ENCODE measurements around the gene C19orf33.

The C19orf33 gene

GRCh38 chr19:38316477-38317067 lies 12.5 kb downstream of the C19orf33 start:
- H3K79me2 ChIP-seq (ENCODE audit: control insufficient read depth, insufficient read depth, low read length) = peaks cover 2% of the 10 kb centered on the region
- no peaks in the 10 kb centered on the region for H3K4me1 ChIP-seq (ENCODE audit: control insufficient read depth, low read depth, low read length)
- no peak for DNase-seq
- H3K79me1 ChIP-seq (ENCODE audit: low read length) = peaks cover 7% of the 10 kb centered on the region
- H3K23ac ChIP-seq (ENCODE audit: low read length) = no peak overlapping the region
- H2AK5ac ChIP-seq (ENCODE audit: low read length) = no peak overlapping the region
- no peak overlapping the region for H2BK15ac ChIP-seq (replicated peaks; ENCODE audit: low read depth)
- no peak overlapping the region for H4K8ac ChIP-seq (ENCODE audit: low read depth, low read length)
- peak overlapping the region; percentile 40 for H3K9ac ChIP-seq (ENCODE audit: low read length)
- H3K36me3 ChIP-seq (ENCODE audit: control insufficient read depth, insufficient read depth, low read length) = no peaks in the 10 kb centered on the region
- peak overlapping the region; percentile 25 for H3K56ac ChIP-seq (ENCODE audit: low read length)
- WGBS (ENCODE audit: extremely low coverage, insufficient coverage, low lambda C conversion rate) = no CpG with 5 or more reads among the region's 8 CpGs
- H3K18ac ChIP-seq (ENCODE audit: low read length) = no peak overlapping the region
- H3K4me2 ChIP-seq (ENCODE audit: low read length) = no peak overlapping the region
- H3K4ac ChIP-seq (ENCODE audit: low read depth, low read length) = no peak overlapping the region
- H2BK120ac ChIP-seq (ENCODE audit: low read depth, low read length) = no peak overlapping the region
- no peak overlapping the region for H3K27ac ChIP-seq (ENCODE audit: low read depth, low read length)
- H3K4me3 ChIP-seq (ENCODE audit: low read length) = no peak overlapping the region
- H3K27me3 ChIP-seq (ENCODE audit: insufficient read depth, low read length, poor library complexity) = no peaks in the 10 kb centered on the region
- no peak overlapping the region for H2BK5ac ChIP-seq (ENCODE audit: low read length)
- H4K5ac ChIP-seq (ENCODE audit: low read length) = no peak overlapping the region

- H3K36me3 ChIP-seq (ENCODE audit: control insufficient read depth, insufficient read depth, low read length) = no peaks in the 10 kb centered on the region
- H4K8ac ChIP-seq (ENCODE audit: low read depth, low read length) = no peak overlapping the region
- H3K23ac ChIP-seq (ENCODE audit: low read length) = no peak overlapping the region
- H2BK120ac ChIP-seq (ENCODE audit: low read depth, low read length) = no peak overlapping the region
- H2BK5ac ChIP-seq (ENCODE audit: low read length) = no peak overlapping the region
- no peak overlapping the region for H3K4ac ChIP-seq (ENCODE audit: low read depth, low read length)
- H3K4me3 ChIP-seq (ENCODE audit: low read length) = no peak overlapping the region
- no peak overlapping the region for H2BK15ac ChIP-seq (replicated peaks; ENCODE audit: low read depth)
- H2AK5ac ChIP-seq (ENCODE audit: low read length) = no peak overlapping the region
- no peak overlapping the region for H4K5ac ChIP-seq (ENCODE audit: low read length)
- no peak overlapping the region for H3K27ac ChIP-seq (ENCODE audit: low read depth, low read length)
- H3K18ac ChIP-seq (ENCODE audit: low read length) = no peak overlapping the region
- no peak for DNase-seq
- WGBS (ENCODE audit: extremely low coverage, insufficient coverage, low lambda C conversion rate) = no CpG with 5 or more reads among the region's 11 CpGs
- H3K79me2 ChIP-seq (ENCODE audit: control insufficient read depth, insufficient read depth, low read length) = peaks cover 2% of the 10 kb centered on the region
- H3K4me1 ChIP-seq (ENCODE audit: control insufficient read depth, low read depth, low read length) = no peaks in the 10 kb centered on the region
- no peaks in the 10 kb centered on the region for H3K27me3 ChIP-seq (ENCODE audit: insufficient read depth, low read length, poor library complexity)
- no peak overlapping the region for H3K4me2 ChIP-seq (ENCODE audit: low read length)
- peaks cover 7% of the 10 kb centered on the region for H3K79me1 ChIP-seq (ENCODE audit: low read length)
- H3K9ac ChIP-seq (ENCODE audit: low read length) = no peak overlapping the region
- no peak overlapping the region for H3K56ac ChIP-seq (ENCODE audit: low read length)
Observed at GRCh38 chr19:38317104-38317612, 13.1 kb downstream of the C19orf33 start.

- H3K36me3 ChIP-seq (ENCODE audit: control insufficient read depth, insufficient read depth, low read length) = no peaks in the 10 kb centered on the region
- H3K79me1 ChIP-seq (ENCODE audit: low read length) = peaks cover 4% of the 10 kb centered on the region
- no peak overlapping the region for H2AK5ac ChIP-seq (ENCODE audit: low read length)
- H2BK120ac ChIP-seq (ENCODE audit: low read depth, low read length) = no peak overlapping the region
- H3K4me3 ChIP-seq (ENCODE audit: low read length) = no peak overlapping the region
- H3K4me2 ChIP-seq (ENCODE audit: low read length) = no peak overlapping the region
- no peak overlapping the region for H3K23ac ChIP-seq (ENCODE audit: low read length)
- no peak overlapping the region for H4K5ac ChIP-seq (ENCODE audit: low read length)
- no peaks in the 10 kb centered on the region for H3K79me2 ChIP-seq (ENCODE audit: control insufficient read depth, insufficient read depth, low read length)
- H2BK15ac ChIP-seq (replicated peaks; ENCODE audit: low read depth) = no peak overlapping the region
- no peak overlapping the region for H3K9ac ChIP-seq (ENCODE audit: low read length)
- H2BK5ac ChIP-seq (ENCODE audit: low read length) = no peak overlapping the region
- WGBS (ENCODE audit: extremely low coverage, insufficient coverage, low lambda C conversion rate) = no CpG with 5 or more reads among the region's 6 CpGs
- no peaks in the 10 kb centered on the region for H3K4me1 ChIP-seq (ENCODE audit: control insufficient read depth, low read depth, low read length)
- H4K8ac ChIP-seq (ENCODE audit: low read depth, low read length) = no peak overlapping the region
- no peak overlapping the region for H3K4ac ChIP-seq (ENCODE audit: low read depth, low read length)
- no peak overlapping the region for H3K27ac ChIP-seq (ENCODE audit: low read depth, low read length)
- DNase-seq = no peak
- H3K27me3 ChIP-seq (ENCODE audit: insufficient read depth, low read length, poor library complexity) = no peaks in the 10 kb centered on the region
- H3K56ac ChIP-seq (ENCODE audit: low read length) = no peak overlapping the region
- H3K18ac ChIP-seq (ENCODE audit: low read length) = no peak overlapping the region
Observed at GRCh38 chr19:38318660-38319059, 14.6 kb downstream of the C19orf33 start.

- Histone ChIP-seq H3K4me1 (ENCODE audit: control insufficient read depth, low read depth, low read length) (no peaks in the 10 kb centered on the region), H3K79me1 (ENCODE audit: low read length) (peaks cover 4% of the 10 kb centered on the region), H2BK15ac (replicated peaks; ENCODE audit: low read depth) (no peak within 1 kb of the TSS), H4K8ac (ENCODE audit: low read depth, low read length) (no peak within 1 kb of the TSS), H3K79me2 (ENCODE audit: control insufficient read depth, insufficient read depth, low read length) (no peaks in the 10 kb centered on the region), H2AK5ac (ENCODE audit: low read length) (no peak within 1 kb of the TSS), H2BK120ac (ENCODE audit: low read depth, low read length) (no peak within 1 kb of the TSS), H3K36me3 (ENCODE audit: control insufficient read depth, insufficient read depth, low read length) (no peaks in the 10 kb centered on the region), H2BK5ac (ENCODE audit: low read length) (no peak within 1 kb of the TSS), H4K5ac (ENCODE audit: low read length) (no peak within 1 kb of the TSS), H3K56ac (ENCODE audit: low read length) (peak within 1 kb of the TSS; percentile 85), H3K4me3 (ENCODE audit: low read length) (peak within 1 kb of the TSS; percentile 15), H3K27me3 (ENCODE audit: insufficient read depth, low read length, poor library complexity) (no peaks in the 10 kb centered on the region), H3K27ac (ENCODE audit: low read depth, low read length) (no peak within 1 kb of the TSS), H3K9ac (ENCODE audit: low read length) (peak within 1 kb of the TSS; percentile 66), H3K4ac (ENCODE audit: low read depth, low read length) (no peak within 1 kb of the TSS), H3K18ac (ENCODE audit: low read length) (no peak within 1 kb of the TSS), H3K23ac (ENCODE audit: low read length) (no peak within 1 kb of the TSS), H3K4me2 (ENCODE audit: low read length) (peak within 1 kb of the TSS; percentile 63)
- peak; percentile 34 for DNase-seq
- WGBS (ENCODE audit: extremely low coverage, insufficient coverage, low lambda C conversion rate) = no CpG with 5 or more reads among the region's 76 CpGs
Observed at GRCh38 chr19:38319421-38320258, 15.6 kb downstream of the C19orf33 start, which contains the start of gene KCNK6. Gene KCNK6, plus strand, starts transcription at chr19:38319845. Its CDS starts 106 bp downstream, at chr19:38319951.

GRCh38 chr19:38320969-38321339 lies 16.9 kb downstream of the C19orf33 start:
- no peaks in the 10 kb centered on the region for H3K79me1 ChIP-seq (ENCODE audit: low read length)
- H3K4ac ChIP-seq (ENCODE audit: low read depth, low read length) = no peak overlapping the region
- H3K4me1 ChIP-seq (ENCODE audit: control insufficient read depth, low read depth, low read length) = no peaks in the 10 kb centered on the region
- no peak overlapping the region for H3K23ac ChIP-seq (ENCODE audit: low read length)
- H3K27me3 ChIP-seq (ENCODE audit: insufficient read depth, low read length, poor library complexity) = no peaks in the 10 kb centered on the region
- no peak overlapping the region for H2BK120ac ChIP-seq (ENCODE audit: low read depth, low read length)
- H3K4me2 ChIP-seq (ENCODE audit: low read length) = no peak overlapping the region
- H3K56ac ChIP-seq (ENCODE audit: low read length) = no peak overlapping the region
- H4K8ac ChIP-seq (ENCODE audit: low read depth, low read length) = no peak overlapping the region
- DNase-seq = no peak
- no peak overlapping the region for H3K4me3 ChIP-seq (ENCODE audit: low read length)
- H2AK5ac ChIP-seq (ENCODE audit: low read length) = no peak overlapping the region
- WGBS (ENCODE audit: extremely low coverage, insufficient coverage, low lambda C conversion rate) = no CpG with 5 or more reads among the region's 3 CpGs
- H3K36me3 ChIP-seq (ENCODE audit: control insufficient read depth, insufficient read depth, low read length) = no peaks in the 10 kb centered on the region
- H3K27ac ChIP-seq (ENCODE audit: low read depth, low read length) = no peak overlapping the region
- H3K79me2 ChIP-seq (ENCODE audit: control insufficient read depth, insufficient read depth, low read length) = no peaks in the 10 kb centered on the region
- no peak overlapping the region for H2BK5ac ChIP-seq (ENCODE audit: low read length)
- no peak overlapping the region for H3K18ac ChIP-seq (ENCODE audit: low read length)
- no peak overlapping the region for H3K9ac ChIP-seq (ENCODE audit: low read length)
- no peak overlapping the region for H2BK15ac ChIP-seq (replicated peaks; ENCODE audit: low read depth)
- no peak overlapping the region for H4K5ac ChIP-seq (ENCODE audit: low read length)
